H1 (cell line): Measurements from ENCODE around the gene LYPD4. TPM values are rescaled to one million over a fixed set of nuclear protein-coding genes. Genes with fewer than 3 reads are reported as not detected.

Source experiments
- CTCF ChIA-PET: fragments of 300-600 bp; sonication (Branson Sonifier 250); formaldehyde crosslinking; loops from one replicate; lab custom pipeline; 2021; ENCODE audit not compliant: partially characterized antibody; lab: Charles Lee
- POLR2A ChIA-PET: fragments of 300-600 bp; sonication (Branson Sonifier 250); formaldehyde crosslinking; loops from one replicate; lab custom pipeline; 2021; ENCODE audit warnings: inconsistent platforms; ENCODE audit not compliant: partially characterized antibody; lab: Charles Lee
- DNase-seq, 2 experiments: peaks; one replicate each; pipeline versions ENCODE4 v3.0.0 to v3.0.0-alpha.2; 2010 to 2022; ENCODE audit warnings: low spot score in 2 of 2, low read depth in 1 of 2, mixed read lengths in 1 of 2
- FAIRE-seq: peaks from 2 replicates; lab custom pipeline; 2011; peaks lifted over from hg19 to GRCh38; lab: Jason Lieb, UNC
- H2AFZ ChIP-seq: 2 replicates; pipeline ENCODE4 v1.8.1; 2012; ENCODE audit warnings: low read length, inconsistent platforms
- H2AK5ac ChIP-seq: 2 replicates; pipeline ENCODE4 v1.6.1; 2013; ENCODE audit warnings: low read depth, low read length
- H2BK120ac ChIP-seq: replicated peaks from 2 replicates; pipeline ENCODE3; 2013; ENCODE audit warnings: low read depth, low read length, inconsistent platforms
- H2BK12ac ChIP-seq: 2 replicates; pipeline ENCODE4 v1.6.1; 2013; ENCODE audit warnings: low read depth, low read length
- H2BK15ac ChIP-seq: 2 replicates; pipeline ENCODE4 v1.6.1; 2013; ENCODE audit warnings: low read length
- H2BK20ac ChIP-seq: 2 replicates; pipeline ENCODE4 v1.6.1; 2013; ENCODE audit warnings: low read length
- H2BK5ac ChIP-seq: 2 replicates; pipeline ENCODE4 v1.6.1; 2013; ENCODE audit warnings: low read depth, low read length
- H3K14ac ChIP-seq: 2 replicates; pipeline ENCODE4 v1.6.1; 2013; ENCODE audit warnings: inconsistent platforms; ENCODE audit not compliant: insufficient read length
- H3K18ac ChIP-seq: 2 replicates; pipeline ENCODE4 v1.6.1; 2013; ENCODE audit warnings: low read length; ENCODE audit errors: extremely low read depth
- H3K23ac ChIP-seq: 2 replicates; pipeline ENCODE4 v1.6.1; 2013; ENCODE audit warnings: inconsistent platforms; ENCODE audit not compliant: insufficient read length
- H3K23me2 ChIP-seq: 2 replicates; pipeline ENCODE4 v1.6.1; 2013; ENCODE audit warnings: low read depth, low read length
- H3K27ac ChIP-seq: 2 replicates; pipeline ENCODE4 v1.6.1; 2011; ENCODE audit warnings: low read depth, low read length, inconsistent platforms
- H3K27me3 ChIP-seq, 4 experiments: replicated peaks in 1 of 4; 1 replicate in 1 of 4; 2 replicates in 3 of 4; pipeline versions ENCODE4 v1.6.1 to v1.8.1; 2011 to 2013; ENCODE audit warnings: low read length in 3 of 4, mild to moderate bottlenecking in 3 of 4, inconsistent platforms in 2 of 4, mixed read lengths in 2 of 4, moderate library complexity in 1 of 4; ENCODE audit not compliant: control insufficient read depth in 3 of 4, insufficient read depth in 3 of 4; ENCODE audit errors: extremely low read depth in 1 of 4
- H3K36me3 ChIP-seq, 4 experiments: 2 replicates each; pipeline versions ENCODE4 v1.6.1 to v1.8.1; 2011 to 2013; ENCODE audit warnings: mild to moderate bottlenecking in 4 of 4, low read length in 3 of 4, moderate library complexity in 2 of 4, control low read depth in 1 of 4, inconsistent platforms in 1 of 4; ENCODE audit not compliant: insufficient read depth in 4 of 4, control insufficient read depth in 2 of 4
- H3K4ac ChIP-seq: replicated peaks from 2 replicates; pipeline ENCODE3; 2013; ENCODE audit warnings: low read length, low read depth, mixed read lengths, inconsistent platforms; ENCODE audit not compliant: insufficient read length
- H3K4me1 ChIP-seq, 4 experiments: replicated peaks in 1 of 4; 1 replicate in 1 of 4; 2 replicates in 3 of 4; pipeline versions ENCODE4 v1.6.1 to v1.8.1; 2011 to 2013; ENCODE audit warnings: low read length in 3 of 4, inconsistent platforms in 2 of 4, mixed read lengths in 1 of 4; ENCODE audit not compliant: insufficient read depth in 4 of 4, control insufficient read depth in 3 of 4
- H3K4me2 ChIP-seq, 2 experiments: 2 replicates each; pipeline versions ENCODE4 v1.6.1 to v1.8.1; 2011 to 2013; ENCODE audit warnings: low read depth in 2 of 2, low read length in 2 of 2, control low read depth in 1 of 2, inconsistent platforms in 1 of 2, mild to moderate bottlenecking in 1 of 2; ENCODE audit not compliant: insufficient read depth in 1 of 2
- H3K4me3 ChIP-seq, 4 experiments: fragments of 200-600, 300-600 bp in 1 of 4; sonication (generic), shearing (Covaris generic), sonication (Bioruptor Twin) in 1 of 4; 2 replicates each; pipeline versions ENCODE4 v1.5.1 to v1.8.1; 2011 to 2016; ENCODE audit warnings: low read length in 4 of 4, low read depth in 3 of 4, control low read depth in 2 of 4, inconsistent platforms in 2 of 4, mild to moderate bottlenecking in 2 of 4, mixed read lengths in 1 of 4, moderate library complexity in 1 of 4; ENCODE audit not compliant: insufficient read depth in 2 of 4; ENCODE audit errors: extremely low read depth in 1 of 4
- H3K56ac ChIP-seq: replicated peaks from 2 replicates; pipeline ENCODE3; 2013; ENCODE audit warnings: low read depth, mild to moderate bottlenecking, mixed read lengths, low read length, inconsistent platforms; ENCODE audit not compliant: insufficient read length
- H3K79me1 ChIP-seq: 2 replicates; pipeline ENCODE4 v1.6.1; 2013; ENCODE audit warnings: low read depth, low read length, control low read depth
- H3K79me2 ChIP-seq, 2 experiments: 2 replicates each; pipeline versions ENCODE4 v1.6.1 to v1.8.1; 2012 to 2013; ENCODE audit warnings: low read length in 2 of 2, mild to moderate bottlenecking in 2 of 2, inconsistent platforms in 1 of 2; ENCODE audit not compliant: insufficient read depth in 2 of 2, control insufficient read depth in 1 of 2
- H3K9ac ChIP-seq, 4 experiments: replicated peaks in 1 of 4; 1 replicate in 1 of 4; 2 replicates in 3 of 4; pipeline versions ENCODE4 v1.6.1 to v1.8.1; 2011 to 2013; ENCODE audit warnings: low read depth in 3 of 4, low read length in 3 of 4, control low read depth in 2 of 4, mild to moderate bottlenecking in 2 of 4, moderate library complexity in 2 of 4, inconsistent platforms in 1 of 4; ENCODE audit errors: extremely low read depth in 1 of 4
- H3K9me3 ChIP-seq, 2 experiments: 2 replicates each; pipeline versions ENCODE4 v1.6.1 to v1.8.1; 2012 to 2013; ENCODE audit warnings: mild to moderate bottlenecking in 2 of 2, moderate library complexity in 2 of 2, control low read depth in 1 of 2, inconsistent platforms in 1 of 2, low read depth in 1 of 2, low read length in 1 of 2, mixed read lengths in 1 of 2; ENCODE audit not compliant: insufficient read depth in 2 of 2
- H4K20me1 ChIP-seq, 2 experiments: replicated peaks in 1 of 2; 2 replicates each; pipeline versions ENCODE3 to v1.8.1; 2011 to 2013; ENCODE audit warnings: inconsistent platforms in 2 of 2, low read length in 2 of 2, mild to moderate bottlenecking in 1 of 2; ENCODE audit not compliant: insufficient read depth in 2 of 2, control insufficient read depth in 1 of 2
- H4K5ac ChIP-seq: 2 replicates; pipeline ENCODE4 v1.6.1; 2013; ENCODE audit warnings: low read length, low read depth, mixed read lengths, inconsistent platforms; ENCODE audit not compliant: insufficient read length
- H4K8ac ChIP-seq: 2 replicates; pipeline ENCODE4 v1.8.0; 2013; ENCODE audit warnings: mild to moderate bottlenecking, moderate library complexity, low read length, inconsistent platforms; ENCODE audit not compliant: insufficient read depth; ENCODE audit errors: extremely low read depth
- H4K91ac ChIP-seq: replicated peaks from 2 replicates; pipeline ENCODE3; 2013; ENCODE audit warnings: low read length, mixed read lengths, inconsistent platforms; ENCODE audit not compliant: insufficient read length
- BACH1 ChIP-seq: IDR thresholded peaks from 2 replicates; pipeline ENCODE4 v1.6.1; 2012; ENCODE audit warnings: low read length, improper control_type of control experiment
- BCL11A ChIP-seq, 2 experiments: IDR thresholded peaks; one replicate each; pipeline ENCODE4 v1.6.1; 2011; ENCODE audit warnings: low read depth in 2 of 2, low read length in 2 of 2, mild to moderate bottlenecking in 2 of 2
- FOSL1 ChIP-seq: IDR thresholded peaks from 2 replicates; pipeline ENCODE4 v1.6.1; 2011; ENCODE audit warnings: mild to moderate bottlenecking, low read depth, low read length, moderate library complexity; ENCODE audit not compliant: insufficient read depth
- NRF1 ChIP-seq: IDR thresholded peaks from 2 replicates; pipeline ENCODE4 v1.6.1; 2011; ENCODE audit warnings: mild to moderate bottlenecking, low read depth, low read length, improper control_type of control experiment
- RAD21 ChIP-seq, 2 experiments: IDR thresholded peaks in 1 of 2; conservative IDR thresholded peaks in 1 of 2; 2 replicates each; pipeline ENCODE4 v1.6.1; 2011; ENCODE audit warnings: low read depth in 2 of 2, low read length in 2 of 2, improper control_type of control experiment in 1 of 2, inconsistent platforms in 1 of 2, mild to moderate bottlenecking in 1 of 2, moderate library complexity in 1 of 2
- SIX5 ChIP-seq: IDR thresholded peaks from 2 replicates; pipeline ENCODE4 v1.6.1; 2011; ENCODE audit warnings: mild to moderate bottlenecking, low read depth, low read length
- WGBS, 2 experiments: shearing (Covaris generic) in 1 of 2; methylation state at CpG; one replicate each; pipeline versions ENCODE4 v1.1.6 to v1.1.7; 2013 to 2015; ENCODE audit warnings: low lambda C conversion rate in 2 of 2, mixed read lengths in 2 of 2, inconsistent platforms in 1 of 2, low coverage in 1 of 2, missing lambda C conversion rate in 1 of 2; ENCODE audit not compliant: insufficient replicate concordance in 2 of 2, insufficient coverage in 1 of 2, insufficient read length in 1 of 2; ENCODE audit errors: extremely low coverage in 1 of 2, missing lambda C conversion rate in 1 of 2; 5-methylcytosine and 5-hydroxymethylcytosine counted together
- polyA plus RNA-seq, 7 experiments: library from polyadenylated mRNA; depleted of rRNA in 3 of 7; stranded (reverse) in 5 of 7; unstranded in 2 of 7; fragments of >200 nt in 5 of 7; fragments of 200-250 nt in 2 of 7; gene quantifications; 1 replicate in 5 of 7; 2 replicates in 1 of 7; 4 replicates in 1 of 7; pipeline versions ENCODE4 v1.2.1 to v1.2.3, GENCODE V29; 2011 to 2013; ENCODE audit warnings: missing spikeins in 2 of 7, mixed read lengths in 2 of 7
- total RNA-seq: library from RNA; stranded (reverse); fragmentation: NEBNext Ultra II Directional; extraction: Animal tissue kit (Norgen Biotek cat#: 25700); gene quantifications from 2 replicates; pipeline ENCODE4 v1.2.1, GENCODE V29; 2021
- TF ChIP-seq, protein P1 (sequence below): IDR thresholded peaks from 2 replicates; pipeline ENCODE4 v1.6.1; 2012; ENCODE audit warnings: inconsistent platforms

The LYPD4 gene
- total and polyA plus RNA-seq, 2 of the 8 experiments (the other 6 are each of a cell fraction or from before 2014, with no cell fraction given): 0.06 TPM; not detected in 1

DNA sequence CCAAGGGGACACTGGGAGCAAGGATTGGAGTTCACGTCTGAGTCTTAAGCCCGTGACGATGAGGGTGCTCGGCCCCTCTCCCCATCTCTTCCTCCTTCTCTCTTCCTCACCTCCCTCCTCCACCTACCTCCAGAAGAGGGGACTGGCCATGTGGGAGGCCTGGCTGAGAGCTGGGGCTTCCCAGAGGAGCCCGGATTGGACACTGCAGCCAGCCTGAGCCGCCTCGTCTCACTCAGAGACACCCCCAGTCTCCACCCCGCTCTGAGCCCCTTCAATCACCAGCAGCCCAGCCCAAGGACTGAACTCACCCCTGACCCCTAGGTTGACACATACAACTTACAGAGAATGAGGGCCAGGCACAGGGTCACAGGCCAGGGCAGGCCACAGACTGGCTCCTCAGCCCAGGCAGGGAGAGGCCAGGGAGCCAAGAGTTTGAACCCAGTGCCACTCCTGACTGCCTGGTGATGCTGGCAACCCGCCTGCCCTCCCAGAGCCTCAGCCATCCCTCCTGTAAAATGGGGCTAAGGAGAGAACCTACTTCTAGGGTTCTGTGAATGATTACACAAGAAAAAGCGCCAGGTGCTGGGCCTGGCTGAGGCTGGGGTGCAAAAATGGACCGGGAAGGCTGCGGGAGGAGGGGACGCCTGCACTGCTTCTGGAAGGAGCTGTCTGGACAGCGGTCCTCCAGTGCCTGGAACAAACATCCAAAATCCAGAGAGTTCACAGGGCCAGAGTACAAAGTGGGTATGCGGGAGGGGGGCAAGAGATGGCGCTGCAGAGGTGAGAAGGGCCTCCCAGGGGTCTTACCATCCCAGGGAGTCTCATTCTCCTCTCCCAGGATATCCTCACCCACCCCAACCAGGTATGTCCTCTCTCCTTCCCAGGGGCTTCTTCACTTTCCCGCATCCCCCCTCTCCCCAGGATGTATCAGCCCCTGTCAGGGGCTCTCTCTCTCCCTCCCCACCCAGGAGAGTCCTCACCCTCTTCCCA is 33.7 kb upstream of the LYPD4 start:
- Histone ChIP-seq H3K23me2 (peaks cover 6% of the 10 kb centered on the region; the same call in 1 of the 2 replicates), H4K91ac (no peak overlapping the region), H3K23ac (no peak overlapping the region), H4K5ac (no peak overlapping the region), H3K79me2 (no peaks in the 10 kb centered on the region), H2AFZ (no peak overlapping the region), H3K14ac (no peak overlapping the region), H2BK12ac (0 out of 2 replicates have a peak overlapping the region, but pooled peaks have one; percentile 17), H2BK5ac (no peak overlapping the region), H2AK5ac (peak overlapping the region; percentile 60; the same call in 1 of the 2 replicates), H3K56ac (no peak overlapping the region), H3K4me3 (no peak overlapping the region), H2BK15ac (no peak overlapping the region; the same call in 1 of the 2 replicates), H3K27ac (no peak overlapping the region), H2BK120ac (no peak overlapping the region), H3K4me1 (peaks cover 0 to 5% (median 3%) of the 10 kb centered on the region in 4 experiments; a peak in 5 of 7 replicates), H3K9ac (no peak overlapping the region), H2BK20ac (peak overlapping the region; percentile 9; the same call in 1 of the 2 replicates), H3K18ac (no peak overlapping the region), H3K4ac (no peak overlapping the region), H3K27me3 (peaks cover 0 to 15% (median 13%) of the 10 kb centered on the region in 4 experiments; a peak in 5 of 7 replicates), H4K8ac (no peak overlapping the region), H3K36me3 (no peaks in the 10 kb centered on the region), H4K20me1 (peaks cover 0 to 1% of the 10 kb centered on the region in 2 experiments), H3K4me2 (no peak overlapping the region), H3K79me1 (no peaks in the 10 kb centered on the region), H3K9me3 (no peaks in the 10 kb centered on the region)
- ChIA-PET POLR2A (interaction anchor here (2.5 to 9.0 kb wide), 3 partner anchors 9 to 18 kb away, joined by 11 to 151 read pairs (median 13); partner anchors contain the start of gene RPS19), CTCF (interaction anchor here (1.5 kb wide), 1 partner anchor 10 kb away, joined by 3 read pairs; no protein-coding TSS in a partner anchor)
- FAIRE-seq (no peak), DNase-seq (peak in 1 of 2 experiments; percentile 42)
- WGBS, 2 experiments: 85% methylated on average over 13 of the region's 17 CpGs; no CpG with 5 or more reads in 1 of the 2 experiments
- TF ChIP-seq NRF1 (no peak), BACH1 (no peak), SIX5 (no peak), BCL11A (IDR thresholded peaks at IDR 0.05; ENCODE audit: low read depth in 2 of 2, low read length in 2 of 2) (no peak), FOSL1 (no peak), RAD21 (IDR thresholded peaks at IDR 0.05 in 1 of 2, conservative IDR thresholded peaks at IDR 0.05 in 1 of 2; ENCODE audit: low read depth in 2 of 2, low read length in 2 of 2) (no peak)
- TF ChIP-seq, protein P1, sequence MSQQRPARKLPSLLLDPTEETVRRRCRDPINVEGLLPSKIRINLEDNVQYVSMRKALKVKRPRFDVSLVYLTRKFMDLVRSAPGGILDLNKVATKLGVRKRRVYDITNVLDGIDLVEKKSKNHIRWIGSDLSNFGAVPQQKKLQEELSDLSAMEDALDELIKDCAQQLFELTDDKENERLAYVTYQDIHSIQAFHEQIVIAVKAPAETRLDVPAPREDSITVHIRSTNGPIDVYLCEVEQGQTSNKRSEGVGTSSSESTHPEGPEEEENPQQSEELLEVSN: no peak
